Ovary (tissue), 3 donors: ENCODE data around the gene LBHD1.

ENCODE experiments used
- CTCF ChIP-seq, 3 donors: fragments of 450-650 bp in 2 of 3; fragments of 200-600 bp in 1 of 3; IDR thresholded peaks; one replicate each; pipeline versions ENCODE4 v1.5.1 to v1.8.0; 2016 to 2022; ENCODE audit warnings: antibody characterized with exemption in 3 of 3, mild to moderate bottlenecking in 1 of 3
- EP300 ChIP-seq: sonication (generic); formaldehyde crosslinking; IDR thresholded peaks from one replicate; pipeline ENCODE4 v1.6.1; 2017; ENCODE audit warnings: antibody characterized with exemption
- POLR2A ChIP-seq: fragments of 450-650 bp; IDR thresholded peaks from one replicate; pipeline ENCODE4 v1.6.1; 2017; ENCODE audit warnings: antibody characterized with exemption, mild to moderate bottlenecking, moderate library complexity
- donor health status: DM: no; HTN: no; CAD: no.

GRCh38 chr11:62708793-62709192 lies 36.7 kb upstream of the LBHD1 start:
- no peak for TF ChIP-seq CTCF (IDR thresholded peaks at IDR 0.05)
- TF ChIP-seq POLR2A = no peak
- no peak for TF ChIP-seq EP300
